ENCODE measurements around the gene VTI1A.

Gene VTI1A

DNA sequence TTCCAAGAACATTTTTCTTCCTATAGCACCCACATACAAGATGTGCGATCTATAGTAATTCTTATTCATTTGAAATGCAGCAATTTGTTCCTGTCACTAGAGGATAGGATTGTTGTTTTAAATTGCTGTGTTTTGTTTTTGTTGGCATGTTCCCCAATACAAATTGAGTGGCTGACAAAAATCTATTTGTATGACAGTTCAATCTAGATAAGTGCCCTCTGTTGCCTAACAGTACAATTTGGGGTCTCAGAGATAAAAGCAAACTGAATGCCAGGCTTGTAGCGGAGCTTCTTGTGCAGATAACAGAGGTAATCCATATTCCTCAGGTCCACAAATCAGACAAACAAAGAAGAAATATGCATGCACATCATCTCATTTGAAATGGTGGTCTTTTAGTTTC, 68.8 kb downstream of the VTI1A start:
- H3K36me3 ChIP-seq (replicated peaks; ENCODE audit: insufficient read depth, low read length) = no peaks in the 10 kb centered on the region
- H3K27ac ChIP-seq (ENCODE audit: low read length) = no peak overlapping the region
- H3K9me2 ChIP-seq (replicated peaks; ENCODE audit: insufficient read depth, low read length) = no peaks in the 10 kb centered on the region
- no peaks in the 10 kb centered on the region for H3K9me3 ChIP-seq (replicated peaks; ENCODE audit: insufficient read depth, low read length)
- no peak overlapping the region for H2AFZ ChIP-seq (ENCODE audit: low read length)
- no peaks in the 10 kb centered on the region for H3K79me2 ChIP-seq (ENCODE audit: low read length)
- no peak overlapping the region for H3K9ac ChIP-seq (ENCODE audit: low read length)
- no peaks in the 10 kb centered on the region for H3K27me3 ChIP-seq (replicated peaks; ENCODE audit: insufficient read depth, low read length)
- H3K4me1 ChIP-seq (ENCODE audit: low read length) = no peaks in the 10 kb centered on the region
- no peak overlapping the region for H3K4me3 ChIP-seq (ENCODE audit: low read length)
- TF ChIP-seq EZH2 (optimal IDR thresholded peaks at IDR 0.05; ENCODE audit: low read depth, low read length) = no peak
- TF ChIP-seq, protein P1, sequence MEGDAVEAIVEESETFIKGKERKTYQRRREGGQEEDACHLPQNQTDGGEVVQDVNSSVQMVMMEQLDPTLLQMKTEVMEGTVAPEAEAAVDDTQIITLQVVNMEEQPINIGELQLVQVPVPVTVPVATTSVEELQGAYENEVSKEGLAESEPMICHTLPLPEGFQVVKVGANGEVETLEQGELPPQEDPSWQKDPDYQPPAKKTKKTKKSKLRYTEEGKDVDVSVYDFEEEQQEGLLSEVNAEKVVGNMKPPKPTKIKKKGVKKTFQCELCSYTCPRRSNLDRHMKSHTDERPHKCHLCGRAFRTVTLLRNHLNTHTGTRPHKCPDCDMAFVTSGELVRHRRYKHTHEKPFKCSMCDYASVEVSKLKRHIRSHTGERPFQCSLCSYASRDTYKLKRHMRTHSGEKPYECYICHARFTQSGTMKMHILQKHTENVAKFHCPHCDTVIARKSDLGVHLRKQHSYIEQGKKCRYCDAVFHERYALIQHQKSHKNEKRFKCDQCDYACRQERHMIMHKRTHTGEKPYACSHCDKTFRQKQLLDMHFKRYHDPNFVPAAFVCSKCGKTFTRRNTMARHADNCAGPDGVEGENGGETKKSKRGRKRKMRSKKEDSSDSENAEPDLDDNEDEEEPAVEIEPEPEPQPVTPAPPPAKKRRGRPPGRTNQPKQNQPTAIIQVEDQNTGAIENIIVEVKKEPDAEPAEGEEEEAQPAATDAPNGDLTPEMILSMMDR (IDR thresholded peaks at IDR 0.05; ENCODE audit: low read length) = no peak
- no peak for TF ChIP-seq EZH2phosphoT487 (IDR thresholded peaks at IDR 0.05; ENCODE audit: low read length)
- no peak overlapping the region for H3K4me2 ChIP-seq (ENCODE audit: low read depth, low read length)
- H4K20me1 ChIP-seq (ENCODE audit: insufficient read depth, low read length) = no peaks in the 10 kb centered on the region; the same call in 1 of the 2 replicates
- H3F3A ChIP-seq (ENCODE audit: insufficient read depth, low read length) = no peaks in the 10 kb centered on the region
- no peak for DNase-seq

DNA sequence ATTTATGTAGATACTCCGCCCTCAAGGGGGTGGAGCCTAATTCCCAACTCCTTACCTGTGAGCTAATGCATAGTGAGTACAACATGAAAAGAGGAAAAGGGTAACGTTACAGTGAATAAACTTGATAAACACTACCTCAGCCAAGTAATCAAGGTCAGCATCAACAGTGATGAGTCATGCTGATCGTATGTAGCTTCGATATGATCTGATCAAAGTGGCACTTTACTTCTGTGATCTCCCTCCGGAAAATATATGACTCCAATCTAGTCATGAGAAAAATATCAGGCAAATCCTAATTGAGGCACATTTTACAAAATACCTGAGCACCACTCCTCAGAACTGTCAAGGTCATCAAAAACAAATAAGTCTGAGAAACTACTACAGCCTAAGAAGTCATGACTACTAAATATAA, 70.4 kb downstream of the VTI1A start:
- Histone ChIP-seq H3K9me3 (replicated peaks; ENCODE audit: insufficient read depth, low read length) (no peaks in the 10 kb centered on the region), H3K9me2 (replicated peaks; ENCODE audit: insufficient read depth, low read length) (no peaks in the 10 kb centered on the region), H2AFZ (ENCODE audit: low read length) (no peak overlapping the region), H3K36me3 (replicated peaks; ENCODE audit: insufficient read depth, low read length) (no peaks in the 10 kb centered on the region), H4K20me1 (ENCODE audit: insufficient read depth, low read length) (no peaks in the 10 kb centered on the region; the same call in 1 of the 2 replicates), H3K27ac (ENCODE audit: low read length) (no peak overlapping the region), H3K4me3 (ENCODE audit: low read length) (no peak overlapping the region), H3K4me1 (ENCODE audit: low read length) (no peaks in the 10 kb centered on the region), H3K79me2 (ENCODE audit: low read length) (no peaks in the 10 kb centered on the region), H3K27me3 (replicated peaks; ENCODE audit: insufficient read depth, low read length) (no peaks in the 10 kb centered on the region), H3F3A (ENCODE audit: insufficient read depth, low read length) (no peaks in the 10 kb centered on the region), H3K9ac (ENCODE audit: low read length) (no peak overlapping the region), H3K4me2 (ENCODE audit: low read depth, low read length) (no peak overlapping the region)
- no peak for DNase-seq
- TF ChIP-seq EZH2 (optimal IDR thresholded peaks at IDR 0.05; ENCODE audit: low read depth, low read length) = no peak
- TF ChIP-seq, protein P1 (IDR thresholded peaks at IDR 0.05; ENCODE audit: low read length) = no peak
- no peak for TF ChIP-seq EZH2phosphoT487 (IDR thresholded peaks at IDR 0.05; ENCODE audit: low read length)

DNA sequence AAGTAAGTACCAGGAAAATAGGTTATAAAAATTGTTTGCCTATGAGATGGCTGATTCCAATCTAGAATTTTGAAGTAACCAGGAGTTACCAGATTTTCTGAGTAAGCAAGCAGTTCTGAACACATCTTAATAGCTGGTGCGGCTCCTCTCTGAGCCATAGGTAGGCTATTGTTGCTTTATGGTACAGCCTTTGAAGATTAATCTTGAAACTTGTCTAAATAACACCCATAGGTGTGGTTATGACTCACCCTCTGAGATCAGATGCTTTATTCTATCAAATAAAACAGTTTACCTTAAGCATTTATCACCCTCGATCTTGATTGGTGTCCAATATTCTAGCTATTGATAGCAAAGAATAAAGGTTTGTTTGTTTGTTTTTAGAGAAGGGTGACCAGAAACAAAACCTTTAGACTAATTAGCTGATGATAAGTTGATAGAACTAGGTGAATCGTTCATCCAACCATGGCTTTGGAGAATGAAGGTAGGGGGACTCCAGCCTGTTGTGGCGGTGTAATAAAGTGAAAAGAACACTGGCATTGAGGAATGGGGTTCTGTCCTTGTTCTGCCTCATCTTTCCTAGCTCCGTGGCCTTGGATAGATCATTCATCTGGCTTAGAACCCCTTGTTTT, 72.2 kb downstream of the VTI1A start:
- Histone ChIP-seq H3K27me3 (replicated peaks; ENCODE audit: insufficient read depth, low read length) (no peaks in the 10 kb centered on the region), H3K4me2 (ENCODE audit: low read depth, low read length) (no peak overlapping the region), H4K20me1 (ENCODE audit: insufficient read depth, low read length) (no peaks in the 10 kb centered on the region), H3K9ac (ENCODE audit: low read length) (no peak overlapping the region), H2AFZ (ENCODE audit: low read length) (no peak overlapping the region), H3K79me2 (ENCODE audit: low read length) (no peaks in the 10 kb centered on the region), H3K36me3 (replicated peaks; ENCODE audit: insufficient read depth, low read length) (no peaks in the 10 kb centered on the region), H3K27ac (ENCODE audit: low read length) (no peak overlapping the region), H3F3A (ENCODE audit: insufficient read depth, low read length) (no peaks in the 10 kb centered on the region), H3K4me3 (ENCODE audit: low read length) (no peak overlapping the region), H3K9me2 (replicated peaks; ENCODE audit: insufficient read depth, low read length) (no peaks in the 10 kb centered on the region), H3K4me1 (ENCODE audit: low read length) (no peaks in the 10 kb centered on the region), H3K9me3 (replicated peaks; ENCODE audit: insufficient read depth, low read length) (no peaks in the 10 kb centered on the region)
- TF ChIP-seq, protein P1 (IDR thresholded peaks at IDR 0.05; ENCODE audit: low read length) = no peak
- no peak for TF ChIP-seq EZH2phosphoT487 (IDR thresholded peaks at IDR 0.05; ENCODE audit: low read length)
- no peak for TF ChIP-seq EZH2 (optimal IDR thresholded peaks at IDR 0.05; ENCODE audit: low read depth, low read length)
- DNase-seq = no peak
